T-helper 1 cell treated with Interleukin-12 subunit alpha and Interleukin-12 subunit beta and Interleukin-4 antibody, amounts not matched to agents 30 μg/mL and 1 μg/mL, for 36 hours (primary cell): ENCODE data around the gene TMX2.

Source experiments
- H3K27ac Mint-ChIP-seq: one replicate; pipeline ENCODE4 v1.8.0; 2021; ENCODE audit warnings: mild to moderate bottlenecking, mixed read lengths
- H3K27me3 Mint-ChIP-seq: one replicate; pipeline ENCODE4 v1.8.0; 2021; ENCODE audit warnings: low read depth, mixed read lengths
- H3K36me3 Mint-ChIP-seq: one replicate; pipeline ENCODE4 v1.8.0; 2021; ENCODE audit warnings: low read depth, mixed read lengths
- H3K4me1 Mint-ChIP-seq: one replicate; pipeline ENCODE4 v1.8.0; 2021; ENCODE audit warnings: low read depth, mixed read lengths
- H3K4me3 Mint-ChIP-seq: one replicate; pipeline ENCODE4 v1.8.0; 2021; ENCODE audit warnings: mild to moderate bottlenecking, moderate library complexity, mixed read lengths
- H3K9me3 Mint-ChIP-seq: one replicate; pipeline ENCODE4 v1.8.0; 2021; ENCODE audit warnings: mixed read lengths

Gene TMX2

GRCh38 chr11:57764566-57764965, 52.2 kb downstream of the TMX2 start:
- H3K9me3 Mint-ChIP-seq, result no peaks in the 10 kb centered on the region
- no peak overlapping the region for H3K4me3 Mint-ChIP-seq
- peaks cover 20% of the 10 kb centered on the region for H3K4me1 Mint-ChIP-seq
- no peak overlapping the region for H3K27ac Mint-ChIP-seq
- no peaks in the 10 kb centered on the region for H3K36me3 Mint-ChIP-seq
- peaks cover 3% of the 10 kb centered on the region for H3K27me3 Mint-ChIP-seq

- no peak overlapping the region for H3K4me3 Mint-ChIP-seq
- H3K9me3 Mint-ChIP-seq, result no peaks in the 10 kb centered on the region
- H3K4me1 Mint-ChIP-seq, result peaks cover 20% of the 10 kb centered on the region
- H3K27me3 Mint-ChIP-seq, result peaks cover 3% of the 10 kb centered on the region
- H3K36me3 Mint-ChIP-seq, result no peaks in the 10 kb centered on the region
- no peak overlapping the region for H3K27ac Mint-ChIP-seq
Observed at GRCh38 chr11:57764972-57765371, 52.6 kb downstream of the TMX2 start.

- no peaks in the 10 kb centered on the region for H3K27me3 Mint-ChIP-seq
- H3K4me3 Mint-ChIP-seq, result no peak overlapping the region
- H3K27ac Mint-ChIP-seq, result no peak overlapping the region
- no peaks in the 10 kb centered on the region for H3K36me3 Mint-ChIP-seq
- peaks cover 15% of the 10 kb centered on the region for H3K4me1 Mint-ChIP-seq
- H3K9me3 Mint-ChIP-seq, result no peaks in the 10 kb centered on the region
Observed at GRCh38 chr11:57770793-57771192, 58.4 kb downstream of the TMX2 start.

GRCh38 chr11:57771365-57771764, 59.0 kb downstream of the TMX2 start:
- Mint-ChIP-seq H3K4me1 (peaks cover 15% of the 10 kb centered on the region), H3K36me3 (no peaks in the 10 kb centered on the region), H3K4me3 (no peak overlapping the region), H3K27me3 (no peaks in the 10 kb centered on the region), H3K27ac (no peak overlapping the region), H3K9me3 (no peaks in the 10 kb centered on the region)

GRCh38 chr11:57772562-57772961, 60.2 kb downstream of the TMX2 start:
- no peaks in the 10 kb centered on the region for H3K36me3 Mint-ChIP-seq
- no peaks in the 10 kb centered on the region for H3K9me3 Mint-ChIP-seq
- no peak overlapping the region for H3K4me3 Mint-ChIP-seq
- peaks cover 15% of the 10 kb centered on the region for H3K4me1 Mint-ChIP-seq
- no peak overlapping the region for H3K27ac Mint-ChIP-seq
- no peaks in the 10 kb centered on the region for H3K27me3 Mint-ChIP-seq

GRCh38 chr11:57773026-57773598, 60.7 kb downstream of the TMX2 start:
- Mint-ChIP-seq H3K36me3 (no peaks in the 10 kb centered on the region), H3K9me3 (no peaks in the 10 kb centered on the region), H3K27ac (no peak overlapping the region), H3K27me3 (no peaks in the 10 kb centered on the region), H3K4me1 (peaks cover 15% of the 10 kb centered on the region), H3K4me3 (no peak overlapping the region)

- H3K4me1 Mint-ChIP-seq, result peaks cover 24% of the 10 kb centered on the region
Observed at GRCh38 chr11:57775491-57775890, 63.1 kb downstream of the TMX2 start.

GRCh38 chr11:57776031-57776521, 63.7 kb downstream of the TMX2 start:
- peaks cover 24% of the 10 kb centered on the region for H3K4me1 Mint-ChIP-seq
- no peaks in the 10 kb centered on the region for H3K9me3 Mint-ChIP-seq
- H3K27ac Mint-ChIP-seq, result no peak overlapping the region
- H3K27me3 Mint-ChIP-seq, result no peaks in the 10 kb centered on the region
- no peak overlapping the region for H3K4me3 Mint-ChIP-seq
- H3K36me3 Mint-ChIP-seq, result peaks cover 2% of the 10 kb centered on the region

More at GRCh38 chr11:57775491-57775890, 63.1 kb downstream of the TMX2 start:
- peaks cover 2% of the 10 kb centered on the region for H3K36me3 Mint-ChIP-seq
- no peak overlapping the region for H3K4me3 Mint-ChIP-seq
- H3K27me3 Mint-ChIP-seq, result no peaks in the 10 kb centered on the region
- H3K27ac Mint-ChIP-seq, result no peak overlapping the region
- H3K9me3 Mint-ChIP-seq, result no peaks in the 10 kb centered on the region

- Mint-ChIP-seq H3K4me3 (no peak overlapping the region), H3K9me3 (no peaks in the 10 kb centered on the region)
Observed at GRCh38 chr11:57776577-57777210, 64.3 kb downstream of the TMX2 start.

GRCh38 chr11:57777969-57778317, 65.5 kb downstream of the TMX2 start:
- Mint-ChIP-seq H3K4me1 (peaks cover 21% of the 10 kb centered on the region), H3K27ac (no peak overlapping the region), H3K4me3 (no peak overlapping the region), H3K36me3 (peaks cover 2% of the 10 kb centered on the region), H3K9me3 (no peaks in the 10 kb centered on the region), H3K27me3 (no peaks in the 10 kb centered on the region)

More at GRCh38 chr11:57776577-57777210, 64.3 kb downstream of the TMX2 start:
- Mint-ChIP-seq H3K36me3 (peaks cover 2% of the 10 kb centered on the region), H3K27ac (no peak overlapping the region), H3K4me1 (peaks cover 25% of the 10 kb centered on the region), H3K27me3 (no peaks in the 10 kb centered on the region)

- Mint-ChIP-seq H3K9me3 (no peaks in the 10 kb centered on the region), H3K4me3 (no peak overlapping the region), H3K4me1 (peaks cover 21% of the 10 kb centered on the region), H3K27ac (no peak overlapping the region), H3K36me3 (peaks cover 2% of the 10 kb centered on the region), H3K27me3 (no peaks in the 10 kb centered on the region)
Observed at GRCh38 chr11:57778318-57779037, 66.1 kb downstream of the TMX2 start.

- Mint-ChIP-seq H3K4me1 (peaks cover 19% of the 10 kb centered on the region), H3K36me3 (peaks cover 2% of the 10 kb centered on the region), H3K27me3 (no peaks in the 10 kb centered on the region), H3K27ac (no peak overlapping the region), H3K4me3 (no peak overlapping the region), H3K9me3 (no peaks in the 10 kb centered on the region)
Observed at GRCh38 chr11:57779276-57779675, 66.9 kb downstream of the TMX2 start.

- no peaks in the 10 kb centered on the region for H3K27me3 Mint-ChIP-seq
- peaks cover 24% of the 10 kb centered on the region for H3K4me1 Mint-ChIP-seq
- no peaks in the 10 kb centered on the region for H3K9me3 Mint-ChIP-seq
- no peak overlapping the region for H3K4me3 Mint-ChIP-seq
- peaks cover 3% of the 10 kb centered on the region for H3K36me3 Mint-ChIP-seq
- no peak overlapping the region for H3K27ac Mint-ChIP-seq
Observed at GRCh38 chr11:57781529-57781943, 69.1 kb downstream of the TMX2 start.

- Mint-ChIP-seq H3K4me1 (peaks cover 20% of the 10 kb centered on the region), H3K27me3 (no peaks in the 10 kb centered on the region), H3K36me3 (peaks cover 3% of the 10 kb centered on the region), H3K27ac (no peak overlapping the region), H3K4me3 (no peak overlapping the region), H3K9me3 (no peaks in the 10 kb centered on the region)
Observed at GRCh38 chr11:57785072-57785471, 72.7 kb downstream of the TMX2 start.

- Mint-ChIP-seq H3K27me3 (no peaks in the 10 kb centered on the region), H3K9me3 (no peaks in the 10 kb centered on the region), H3K4me1 (peaks cover 24% of the 10 kb centered on the region), H3K4me3 (no peak overlapping the region), H3K27ac (no peak overlapping the region), H3K36me3 (peaks cover 3% of the 10 kb centered on the region)
Observed at GRCh38 chr11:57786436-57786835, 74.0 kb downstream of the TMX2 start.
